A549 treated with Hydrocortisone at 1 μM for 4 hours (cell line): Measurements from ENCODE around the gene TOR1AIP2. TPM values are rescaled to one million over a fixed set of nuclear protein-coding genes. Genes with fewer than 3 reads are reported as not detected.

Experiments
- total RNA-seq: library from RNA; stranded (reverse); fragments of 200-300 nt; extraction: Qiagen RNA extraction; gene quantifications from 5 replicates; pipeline ENCODE4 v1.2.3, GENCODE V29; 2022

The TOR1AIP2 gene
- 15.5 to 23.9 TPM (median 17.5 TPM) in 5 replicates for total RNA-seq

GRCh38 chr1:179877586-179878265 lies at the start of gene TOR1AIP2:
Gene TOR1AIP2, minus strand, starts transcription at chr1:179877803. Its CDS starts 25,138 bp downstream, at chr1:179852665.

DNA sequence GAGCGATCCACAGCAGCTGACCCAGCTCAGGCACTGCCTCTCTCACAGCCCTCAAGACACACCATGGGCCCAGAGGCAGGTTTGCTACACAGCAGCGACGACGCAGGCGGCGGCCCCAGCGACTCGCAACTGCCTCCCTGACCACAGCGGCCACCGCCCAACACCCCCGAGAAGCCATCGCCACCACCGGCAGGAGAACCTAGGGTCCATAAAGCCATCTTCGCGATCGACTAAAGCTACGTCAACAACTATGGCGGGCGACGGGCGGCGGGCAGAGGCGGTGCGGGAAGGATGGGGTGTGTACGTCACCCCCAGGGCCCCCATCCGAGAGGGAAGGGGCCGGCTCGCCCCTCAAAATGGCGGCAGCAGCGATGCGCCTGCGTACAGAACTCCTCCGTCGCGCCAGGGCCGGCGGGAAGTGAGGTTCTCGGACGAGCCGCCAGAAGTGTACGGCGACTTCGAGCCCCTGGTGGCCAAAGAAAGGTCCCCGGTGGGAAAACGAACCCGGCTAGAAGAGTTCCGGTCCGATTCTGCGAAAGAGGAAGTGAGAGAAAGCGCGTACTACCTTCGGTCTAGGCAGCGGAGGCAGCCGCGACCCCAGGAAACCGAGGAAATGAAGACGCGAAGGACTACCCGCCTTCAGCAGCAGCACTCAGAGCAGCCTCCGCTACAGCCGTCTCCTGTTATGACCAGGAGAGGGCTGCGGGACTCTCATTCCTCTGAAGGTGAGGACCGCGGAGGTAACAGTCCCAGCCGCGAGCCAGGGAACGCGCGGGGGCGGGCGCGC lies 4.8 kb upstream of the TOR1AIP2 start, which contains the start of gene TOR1AIP1:
Gene TOR1AIP1 (plus strand): TSS at position 33 of the 787 bp plus-strand sequence. CDS start 218 bp downstream, at position 251.

Other genes with a start within 250 kb of the TOR1AIP2 start
- gene FAM163A, start 134.5 kb downstream of the TOR1AIP2 start, total RNA-seq, result not detected in 5 replicates
- 25.4 to 36.4 TPM (median 29.3 TPM) in 5 replicates for gene TOR1AIP1, start 4.5 kb upstream of the TOR1AIP2 start, total RNA-seq
- gene CEP350, start 77.0 kb upstream of the TOR1AIP2 start, total RNA-seq, result 8.7 to 17.0 TPM (median 10.9 TPM) in 5 replicates